H9 (cell line): Measurements from ENCODE around the gene TRAF2. TPM values are rescaled to one million over a fixed set of nuclear protein-coding genes. Genes with fewer than 3 reads are reported as not detected.

Experiments
- DNase-seq: peaks from one replicate; pipeline ENCODE4 v3.0.0-alpha.2; 2017
- H2AFZ ChIP-seq: one replicate; pipeline ENCODE4 v1.6.1; 2013; ENCODE audit warnings: mild to moderate bottlenecking, low read length, control low read depth, moderate library complexity
- H2AK5ac ChIP-seq: 2 replicates; pipeline ENCODE4 v1.6.1; 2013; ENCODE audit warnings: low read length, control low read depth, mixed read lengths; ENCODE audit not compliant: insufficient read length
- H2BK120ac ChIP-seq: one replicate; pipeline ENCODE4 v1.6.1; 2013; ENCODE audit warnings: low read depth, mild to moderate bottlenecking, low read length, control low read depth, inconsistent platforms; ENCODE audit not compliant: poor library complexity, severe bottlenecking
- H2BK12ac ChIP-seq: 2 replicates; pipeline ENCODE4 v1.6.1; 2013; ENCODE audit warnings: low read length, control low read depth, mixed read lengths, low read depth; ENCODE audit not compliant: insufficient read length
- H2BK15ac ChIP-seq: 2 replicates; pipeline ENCODE4 v1.6.1; 2013; ENCODE audit warnings: low read depth, low read length, control low read depth
- H2BK20ac ChIP-seq: one replicate; pipeline ENCODE4 v1.6.1; 2013; ENCODE audit warnings: low read depth, mild to moderate bottlenecking, low read length, control low read depth, inconsistent platforms; ENCODE audit not compliant: poor library complexity, severe bottlenecking
- H2BK5ac ChIP-seq: 2 replicates; pipeline ENCODE4 v1.6.1; 2013; ENCODE audit warnings: low read length, control low read depth, mixed read lengths; ENCODE audit not compliant: insufficient read length
- H3K14ac ChIP-seq: 2 replicates; pipeline ENCODE4 v1.6.1; 2013; ENCODE audit warnings: low read length, control low read depth; ENCODE audit not compliant: insufficient read depth
- H3K18ac ChIP-seq: 2 replicates; pipeline ENCODE4 v1.6.1; 2013; ENCODE audit warnings: low read depth, mild to moderate bottlenecking, mixed read lengths, low read length, control low read depth; ENCODE audit not compliant: insufficient read length
- H3K23ac ChIP-seq: 2 replicates; pipeline ENCODE4 v1.6.1; 2013; ENCODE audit warnings: low read length, control low read depth, mixed read lengths, low read depth; ENCODE audit not compliant: insufficient read length
- H3K23me2 ChIP-seq: 2 replicates; pipeline ENCODE4 v1.6.1; 2013; ENCODE audit warnings: low read depth, mild to moderate bottlenecking, mixed read lengths, low read length, control low read depth; ENCODE audit not compliant: insufficient read length, poor library complexity, severe bottlenecking
- H3K27ac ChIP-seq: 2 replicates; pipeline ENCODE4 v1.5.1; 2013; ENCODE audit warnings: low read length, control low read depth, mixed read lengths, low read depth; ENCODE audit not compliant: insufficient read length
- H3K27me3 ChIP-seq: 2 replicates; pipeline ENCODE4 v1.6.1; 2013; ENCODE audit warnings: low read length, control low read depth, inconsistent platforms; ENCODE audit not compliant: insufficient read depth
- H3K4ac ChIP-seq: 2 replicates; pipeline ENCODE4 v1.6.1; 2013; ENCODE audit warnings: low read depth, mild to moderate bottlenecking, control low read depth, inconsistent platforms, low read length, moderate library complexity
- H3K4me1 ChIP-seq: 2 replicates; pipeline ENCODE4 v1.6.1; 2013; ENCODE audit warnings: low read length, control low read depth, inconsistent platforms; ENCODE audit not compliant: insufficient read depth
- H3K4me2 ChIP-seq: 2 replicates; pipeline ENCODE4 v1.6.1; 2013; ENCODE audit warnings: low read length, control low read depth, mixed read lengths; ENCODE audit not compliant: insufficient read length, insufficient read depth
- H3K56ac ChIP-seq: 2 replicates; pipeline ENCODE4 v1.6.1; 2013; ENCODE audit warnings: low read depth, mild to moderate bottlenecking, mixed read lengths, low read length, control low read depth; ENCODE audit not compliant: insufficient read length
- H3K79me1 ChIP-seq: 2 replicates; pipeline ENCODE4 v1.6.1; 2013; ENCODE audit warnings: low read depth, mild to moderate bottlenecking, moderate library complexity, low read length, control low read depth, inconsistent platforms; ENCODE audit not compliant: insufficient read depth, poor library complexity, severe bottlenecking
- H3K79me2 ChIP-seq: 2 replicates; pipeline ENCODE4 v1.6.1; 2013; ENCODE audit warnings: low read length, control low read depth, inconsistent platforms; ENCODE audit not compliant: insufficient read depth
- H3K9ac ChIP-seq: 2 replicates; pipeline ENCODE4 v1.6.1; 2013; ENCODE audit warnings: low read length, control low read depth, mixed read lengths; ENCODE audit not compliant: insufficient read length; ENCODE audit errors: extremely low read depth
- H3K9me3 ChIP-seq: one replicate; pipeline ENCODE4 v1.6.1; 2013; ENCODE audit warnings: low read depth, low read length, inconsistent platforms; ENCODE audit not compliant: control insufficient read depth
- H3T11ph ChIP-seq: one replicate; pipeline ENCODE4 v1.6.1; 2013; ENCODE audit warnings: mild to moderate bottlenecking, low read length, control low read depth, inconsistent platforms
- H4K20me1 ChIP-seq: one replicate; pipeline ENCODE4 v1.6.1; 2013; ENCODE audit not compliant: control insufficient read depth, insufficient read length, insufficient read depth
- H4K5ac ChIP-seq: 2 replicates; pipeline ENCODE4 v1.6.1; 2013; ENCODE audit warnings: low read depth, mild to moderate bottlenecking, mixed read lengths, low read length, control low read depth; ENCODE audit not compliant: insufficient read length
- H4K8ac ChIP-seq: replicated peaks from 2 replicates; pipeline ENCODE4 v1.6.1; 2013; ENCODE audit warnings: low read length, control low read depth, mixed read lengths, low read depth; ENCODE audit not compliant: insufficient read length
- H4K91ac ChIP-seq: 2 replicates; pipeline ENCODE4 v1.6.1; 2013; ENCODE audit warnings: low read depth, mild to moderate bottlenecking, moderate library complexity, mixed read lengths, low read length, control low read depth; ENCODE audit not compliant: insufficient read length
- H3K27ac Mint-ChIP-seq, 3 experiments: 2 replicates in 2 of 3; 3 replicates in 1 of 3; pipeline ENCODE4 v1.8.0; 2020 to 2021; ENCODE audit warnings: mixed read lengths in 3 of 3, mild to moderate bottlenecking in 1 of 3, moderate library complexity in 1 of 3
- H3K27me3 Mint-ChIP-seq: 2 replicates; pipeline ENCODE4 v1.8.0; 2021; ENCODE audit warnings: low read depth, mild to moderate bottlenecking, moderate library complexity, mixed read lengths
- H3K36me3 Mint-ChIP-seq, 3 experiments: 2 replicates in 2 of 3; 3 replicates in 1 of 3; pipeline ENCODE4 v1.8.0; 2020 to 2021; ENCODE audit warnings: low read depth in 3 of 3, mixed read lengths in 3 of 3; ENCODE audit not compliant: insufficient read depth in 1 of 3
- H3K4me1 Mint-ChIP-seq, 2 experiments: 2 replicates each; pipeline ENCODE4 v1.8.0; 2020; ENCODE audit warnings: mixed read lengths in 2 of 2
- H3K4me3 Mint-ChIP-seq, 2 experiments: 2 replicates in 1 of 2; 3 replicates in 1 of 2; pipeline ENCODE4 v1.8.0; 2020 to 2021; ENCODE audit warnings: mild to moderate bottlenecking in 2 of 2, mixed read lengths in 2 of 2, moderate library complexity in 1 of 2
- H3K9me3 Mint-ChIP-seq, 2 experiments: 2 replicates in 1 of 2; 3 replicates in 1 of 2; pipeline ENCODE4 v1.8.0; 2020; ENCODE audit warnings: mild to moderate bottlenecking in 2 of 2, mixed read lengths in 2 of 2, moderate library complexity in 1 of 2
- WGBS: extraction: QIAGEN DNeasy Blood & Tissue Kit; methylation state at CpG from one replicate; pipeline ENCODE4 v1.1.7; 2013; ENCODE audit warnings: missing lambda C conversion rate, low lambda C conversion rate, mixed read lengths; ENCODE audit not compliant: insufficient read length; ENCODE audit errors: extremely low coverage; 5-methylcytosine and 5-hydroxymethylcytosine counted together
- total RNA-seq: library from RNA; stranded (reverse); gene quantifications from 2 replicates; pipeline ENCODE4 v1.2.1, GENCODE V29; 2021
- TF ChIP-seq, protein P1 (sequence below): fragments of 200-600 bp; sonication (generic); conservative IDR thresholded peaks from 3 replicates; pipeline ENCODE4 v1.8.0; 2021; ENCODE audit warnings: antibody characterized with exemption, mild to moderate bottlenecking

TRAF2 gene
- total RNA-seq, 1 experiment from 2014 or later, result 48.8 TPM

DNA sequence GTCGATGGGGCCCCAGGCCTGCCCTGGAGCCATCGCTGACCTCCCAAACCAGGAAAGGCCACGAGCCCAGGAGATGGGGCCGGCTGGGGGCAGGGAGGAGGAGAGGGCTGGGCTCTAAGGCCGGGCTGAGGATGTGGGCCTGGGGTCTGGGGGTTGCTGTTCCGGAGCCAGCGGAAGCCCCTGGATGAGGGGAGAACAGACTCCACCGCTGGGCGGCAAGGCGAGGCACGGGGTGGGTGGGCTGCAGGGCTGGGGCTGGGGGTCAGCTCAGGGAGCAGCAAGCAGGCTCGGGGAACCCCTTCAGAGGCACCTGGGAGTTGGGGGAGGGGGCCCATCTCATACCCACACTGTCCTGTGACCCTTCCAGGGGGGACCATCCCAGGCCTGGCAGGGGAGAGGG is 77.4 kb downstream of the TRAF2 start:
- Histone ChIP-seq H3K14ac (no peak overlapping the region), H3K27me3 (no peaks in the 10 kb centered on the region), H4K20me1 (no peaks in the 10 kb centered on the region), H3K27ac (no peak overlapping the region), H2BK5ac (no peak overlapping the region), H4K91ac (no peak overlapping the region), H3T11ph (no peak overlapping the region), H2AK5ac (no peak overlapping the region), H4K5ac (no peak overlapping the region), H3K4me1 (peaks cover 2% of the 10 kb centered on the region; the same call in 1 of the 2 replicates), H3K4me2 (no peak overlapping the region), H3K56ac (no peak overlapping the region), H3K4ac (no peak overlapping the region), H3K9ac (no peak overlapping the region), H3K79me1 (no peaks in the 10 kb centered on the region), H2BK120ac (no peak overlapping the region), H2BK20ac (no peak overlapping the region), H2AFZ (no peak overlapping the region), H2BK12ac (no peak overlapping the region), H3K9me3 (no peaks in the 10 kb centered on the region), H3K23me2 (no peaks in the 10 kb centered on the region), H2BK15ac (no peak overlapping the region), H3K18ac (no peak overlapping the region), H3K23ac (no peak overlapping the region), H4K8ac (no peak overlapping the region), H3K79me2 (no peaks in the 10 kb centered on the region)
- peaks cover 7 to 15% of the 10 kb centered on the region in 2 experiments for H3K4me1 Mint-ChIP-seq
- TF ChIP-seq, protein P1, sequence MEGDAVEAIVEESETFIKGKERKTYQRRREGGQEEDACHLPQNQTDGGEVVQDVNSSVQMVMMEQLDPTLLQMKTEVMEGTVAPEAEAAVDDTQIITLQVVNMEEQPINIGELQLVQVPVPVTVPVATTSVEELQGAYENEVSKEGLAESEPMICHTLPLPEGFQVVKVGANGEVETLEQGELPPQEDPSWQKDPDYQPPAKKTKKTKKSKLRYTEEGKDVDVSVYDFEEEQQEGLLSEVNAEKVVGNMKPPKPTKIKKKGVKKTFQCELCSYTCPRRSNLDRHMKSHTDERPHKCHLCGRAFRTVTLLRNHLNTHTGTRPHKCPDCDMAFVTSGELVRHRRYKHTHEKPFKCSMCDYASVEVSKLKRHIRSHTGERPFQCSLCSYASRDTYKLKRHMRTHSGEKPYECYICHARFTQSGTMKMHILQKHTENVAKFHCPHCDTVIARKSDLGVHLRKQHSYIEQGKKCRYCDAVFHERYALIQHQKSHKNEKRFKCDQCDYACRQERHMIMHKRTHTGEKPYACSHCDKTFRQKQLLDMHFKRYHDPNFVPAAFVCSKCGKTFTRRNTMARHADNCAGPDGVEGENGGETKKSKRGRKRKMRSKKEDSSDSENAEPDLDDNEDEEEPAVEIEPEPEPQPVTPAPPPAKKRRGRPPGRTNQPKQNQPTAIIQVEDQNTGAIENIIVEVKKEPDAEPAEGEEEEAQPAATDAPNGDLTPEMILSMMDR, result no peak
- no peaks in the 10 kb centered on the region for H3K9me3 Mint-ChIP-seq
- no CpG with 5 or more reads among the region's 12 CpGs for WGBS
- H3K27ac Mint-ChIP-seq, result no peak overlapping the region
- H3K27me3 Mint-ChIP-seq, result peaks cover 17% of the 10 kb centered on the region
- H3K36me3 Mint-ChIP-seq, result no peaks in the 10 kb centered on the region
- DNase-seq, result no peak
- no peak overlapping the region for H3K4me3 Mint-ChIP-seq
